Caco-2 (cell line): ENCODE results near the gene NATD1. TPM values are rescaled to one million over a fixed set of nuclear protein-coding genes. Genes with fewer than 3 reads are reported as not detected.

ENCODE experiments used
- BruUV-seq: library from RNA; stranded (reverse); fragments of 400-500 nt; replicated peaks from 2 replicates; lab custom pipeline; 2021; lab: Mats Ljungman, UMichigan
- CTCF ChIA-PET: fragments of 300-600 bp; sonication (Branson Sonifier 250); formaldehyde crosslinking; loops from one replicate; lab custom pipeline; 2022; ENCODE audit warnings: antibody characterized with exemption; lab: Charles Lee
- POLR2A ChIA-PET: fragments of 300-600 bp; sonication (Branson Sonifier 250); formaldehyde crosslinking; loops from one replicate; lab custom pipeline; 2022; ENCODE audit warnings: antibody characterized with exemption; lab: Charles Lee
- DNase-seq, 2 experiments: peaks; one replicate each; pipeline versions ENCODE4 v3.0.0 to v3.0.0-alpha.2; 2020 to 2022
- H3K27me3 ChIP-seq: replicated peaks from 2 replicates; pipeline ENCODE4 v1.6.0; 2011; ENCODE audit warnings: low read length; ENCODE audit not compliant: control insufficient read depth, insufficient read depth
- H3K36me3 ChIP-seq: 2 replicates; pipeline ENCODE4 v1.5.1; 2011; ENCODE audit warnings: low read length; ENCODE audit not compliant: control insufficient read depth, insufficient read depth
- H3K4me1 ChIP-seq: fragments of 250-450 bp; sonication (Bioruptor Pico); 2 replicates; pipeline ENCODE4 v1.5.1; 2020; ENCODE audit warnings: mild to moderate bottlenecking
- H3K4me3 ChIP-seq: 2 replicates; pipeline ENCODE4 v1.5.1; 2011; ENCODE audit warnings: low read depth, mild to moderate bottlenecking, control low read depth, low read length
- H3K9me3 ChIP-seq: fragments of 250-450 bp; sonication (Bioruptor Pico); 2 replicates; pipeline ENCODE4 v1.5.1; 2020; ENCODE audit warnings: mild to moderate bottlenecking, moderate library complexity
- H3K27ac Mint-ChIP-seq: one replicate; pipeline ENCODE4 v1.8.0; 2022; ENCODE audit warnings: mixed read lengths; ENCODE audit not compliant: unreplicated experiment
- H3K27me3 Mint-ChIP-seq: one replicate; pipeline ENCODE4 v1.8.0; 2022; ENCODE audit warnings: mixed read lengths; ENCODE audit not compliant: insufficient read depth, unreplicated experiment
- H3K36me3 Mint-ChIP-seq: one replicate; pipeline ENCODE4 v1.8.0; 2022; ENCODE audit warnings: mild to moderate bottlenecking, mixed read lengths; ENCODE audit not compliant: insufficient read depth, unreplicated experiment
- H3K4me1 Mint-ChIP-seq: one replicate; pipeline ENCODE4 v1.8.0; 2022; ENCODE audit warnings: low read depth, mixed read lengths; ENCODE audit not compliant: unreplicated experiment
- H3K4me3 Mint-ChIP-seq: one replicate; pipeline ENCODE4 v1.8.0; 2022; ENCODE audit warnings: mild to moderate bottlenecking, moderate library complexity, mixed read lengths; ENCODE audit not compliant: unreplicated experiment
- H3K9me3 Mint-ChIP-seq: one replicate; pipeline ENCODE4 v1.8.0; 2022; ENCODE audit warnings: mixed read lengths; ENCODE audit not compliant: unreplicated experiment
- CTCF ChIP-seq, 2 experiments: fragments of 200-600 bp in 1 of 2; IDR thresholded peaks; 1 replicate in 1 of 2; 2 replicates in 1 of 2; pipeline versions ENCODE4 v1.5.1 to v1.8.0; 2011 to 2022; ENCODE audit warnings: antibody characterized with exemption in 1 of 2, control low read depth in 1 of 2, inconsistent platforms in 1 of 2, low read depth in 1 of 2, low read length in 1 of 2, mild to moderate bottlenecking in 1 of 2, moderate library complexity in 1 of 2; ENCODE audit not compliant: insufficient read depth in 1 of 2, severe bottlenecking in 1 of 2, unreplicated experiment in 1 of 2
- intact Hi-C: fragments of 100-400 bp; cut with micrococcal nuclease; formaldehyde crosslinking; loops from one replicate; pipeline ENCODE4 v1.10.0; 2022; ENCODE audit not compliant: unreplicated experiment
- total RNA-seq: library from RNA; stranded (reverse); gene quantifications from 2 replicates; pipeline ENCODE4 v1.2.3, GENCODE V29; 2022

Gene NATD1
- total RNA-seq, 1 experiment from 2014 or later: 18.4 TPM

- H3K9me3 ChIP-seq: no peaks in the 10 kb centered on the region
- no peak overlapping the region for H3K4me3 Mint-ChIP-seq
- BruUV-seq: no TSS peak
- CTCF ChIA-PET: no interaction called here
- peaks cover 12% of the 10 kb centered on the region for H3K4me1 ChIP-seq
- TF ChIP-seq CTCF (IDR thresholded peaks at IDR 0.05; ENCODE audit: insufficient read depth in 1 of 2, low read depth in 1 of 2, low read length in 1 of 2, severe bottlenecking in 1 of 2, unreplicated experiment in 1 of 2): no peak
- intact Hi-C loops: no loop called here
- no peaks in the 10 kb centered on the region for H3K9me3 Mint-ChIP-seq
- POLR2A ChIA-PET: no interaction called here
- H3K36me3 ChIP-seq: no peaks in the 10 kb centered on the region
- no peak overlapping the region for H3K4me3 ChIP-seq
- no peak for DNase-seq
- no peaks in the 10 kb centered on the region for H3K27me3 ChIP-seq
- H3K4me1 Mint-ChIP-seq: peaks cover 15% of the 10 kb centered on the region
- no peaks in the 10 kb centered on the region for H3K27me3 Mint-ChIP-seq
- no peak overlapping the region for H3K27ac Mint-ChIP-seq
- H3K36me3 Mint-ChIP-seq: peaks cover 2% of the 10 kb centered on the region
Measured at GRCh38 chr17:21262259-21262993, 9.2 kb upstream of the NATD1 start.

DNA sequence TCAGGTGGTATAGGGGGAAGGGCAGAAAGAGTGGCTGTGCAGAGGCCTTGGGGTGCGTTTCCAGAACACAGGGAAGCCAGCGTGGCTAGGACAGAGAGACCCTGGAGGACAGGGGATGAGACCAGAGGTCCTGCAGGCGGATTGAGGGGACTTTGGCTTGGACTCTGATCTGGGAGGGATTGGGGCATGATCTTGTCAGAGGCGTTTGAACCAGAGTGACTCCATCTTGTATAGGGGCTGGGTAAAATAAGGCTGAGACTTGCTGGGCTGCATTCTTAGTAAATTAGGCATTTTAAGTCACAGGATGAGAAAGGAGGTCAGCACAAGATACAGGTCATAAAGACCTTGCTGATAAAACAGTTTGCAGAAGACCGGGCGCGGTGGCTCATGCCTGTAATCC is 5.4 kb upstream of the NATD1 start:
- Histone ChIP-seq H3K27me3 (no peaks in the 10 kb centered on the region), H3K36me3 (no peaks in the 10 kb centered on the region), H3K9me3 (no peaks in the 10 kb centered on the region), H3K4me3 (no peak overlapping the region), H3K4me1 (peaks cover 12% of the 10 kb centered on the region)
- BruUV-seq: no TSS peak
- Mint-ChIP-seq H3K4me1 (peaks cover 16% of the 10 kb centered on the region), H3K27ac (no peak overlapping the region), H3K27me3 (no peaks in the 10 kb centered on the region), H3K9me3 (no peaks in the 10 kb centered on the region), H3K36me3 (peaks cover 4% of the 10 kb centered on the region), H3K4me3 (no peak overlapping the region)
- DNase-seq: peak; percentile 44 to 47
- intact Hi-C loops: no loop called here
- ChIA-PET POLR2A (no interaction called here), CTCF (no interaction called here)
- no peak for TF ChIP-seq CTCF (IDR thresholded peaks at IDR 0.05; ENCODE audit: insufficient read depth in 1 of 2, low read depth in 1 of 2, low read length in 1 of 2, severe bottlenecking in 1 of 2, unreplicated experiment in 1 of 2)

DNA sequence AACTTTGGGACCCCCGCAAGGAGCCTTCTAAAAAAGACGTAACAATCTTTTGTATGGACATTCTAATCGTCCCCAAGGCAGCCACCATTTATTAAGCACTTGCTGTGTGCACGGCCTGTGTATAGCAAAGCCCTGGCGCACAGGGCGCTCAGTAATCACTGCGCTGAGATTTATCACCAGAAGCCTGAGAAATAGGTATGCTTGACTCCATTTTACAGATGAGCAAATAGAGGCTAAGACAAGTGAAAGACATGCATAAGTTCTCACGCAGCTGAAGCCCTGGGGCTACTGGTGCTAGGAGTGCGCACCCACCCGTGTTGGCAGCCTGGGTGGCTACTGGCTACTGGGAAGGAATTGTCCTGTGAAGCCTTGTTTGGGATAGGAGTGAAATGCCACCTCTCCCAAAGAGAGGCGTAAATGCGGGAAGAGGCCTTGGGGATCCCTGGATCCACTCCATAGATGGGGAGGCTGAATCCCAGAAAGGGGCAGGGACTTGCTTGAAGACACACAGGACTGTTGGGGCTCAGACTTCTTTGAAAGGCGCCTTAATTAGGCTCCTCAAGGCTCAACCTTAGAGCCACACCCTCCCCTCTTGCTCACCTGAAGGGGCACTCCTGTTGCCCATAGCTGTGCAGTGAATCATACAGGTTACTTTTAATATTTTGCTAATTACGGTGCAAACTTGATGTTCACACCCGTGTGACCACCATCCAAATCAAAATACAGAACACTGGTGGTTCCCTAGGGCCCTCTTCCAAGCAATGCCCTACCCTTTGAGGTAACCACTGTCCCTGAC is 634 bp upstream of the NATD1 start:
- Histone ChIP-seq H3K4me3 (peak overlapping the region; percentile 64), H3K9me3 (no peaks in the 10 kb centered on the region), H3K4me1 (peaks cover 14% of the 10 kb centered on the region), H3K27me3 (no peaks in the 10 kb centered on the region), H3K36me3 (no peaks in the 10 kb centered on the region)
- TF ChIP-seq CTCF (IDR thresholded peaks at IDR 0.05; ENCODE audit: insufficient read depth in 1 of 2, low read depth in 1 of 2, low read length in 1 of 2, severe bottlenecking in 1 of 2, unreplicated experiment in 1 of 2): no peak
- no peaks in the 10 kb centered on the region for H3K9me3 Mint-ChIP-seq
- peaks cover 4% of the 10 kb centered on the region for H3K36me3 Mint-ChIP-seq
- ChIA-PET CTCF (interaction anchor here (0.6 kb wide), 1 partner anchor 14 kb away, joined by 3 read pairs; no protein-coding TSS in a partner anchor), POLR2A (no interaction called here)
- no peak for DNase-seq
- no TSS peak for BruUV-seq
- peak overlapping the region; percentile 72 for H3K4me3 Mint-ChIP-seq
- peaks cover 22% of the 10 kb centered on the region for H3K4me1 Mint-ChIP-seq
- H3K27me3 Mint-ChIP-seq: no peaks in the 10 kb centered on the region
- no peak overlapping the region for H3K27ac Mint-ChIP-seq
- intact Hi-C loops: loop anchor here (1.0 kb wide), 1 partner anchor 40 kb away; the partner anchor contains the start of gene TMEM11
